Measurements from ENCODE around the gene FANCC. TPM values are rescaled to one million over a fixed set of nuclear protein-coding genes. Genes with fewer than 3 reads are reported as not detected.

FANCC gene
- total and polyA plus RNA-seq, 2 donors (not counting 1 experiment from before 2014, with no cell fraction given), result 8.9 to 9.0 TPM

DNA sequence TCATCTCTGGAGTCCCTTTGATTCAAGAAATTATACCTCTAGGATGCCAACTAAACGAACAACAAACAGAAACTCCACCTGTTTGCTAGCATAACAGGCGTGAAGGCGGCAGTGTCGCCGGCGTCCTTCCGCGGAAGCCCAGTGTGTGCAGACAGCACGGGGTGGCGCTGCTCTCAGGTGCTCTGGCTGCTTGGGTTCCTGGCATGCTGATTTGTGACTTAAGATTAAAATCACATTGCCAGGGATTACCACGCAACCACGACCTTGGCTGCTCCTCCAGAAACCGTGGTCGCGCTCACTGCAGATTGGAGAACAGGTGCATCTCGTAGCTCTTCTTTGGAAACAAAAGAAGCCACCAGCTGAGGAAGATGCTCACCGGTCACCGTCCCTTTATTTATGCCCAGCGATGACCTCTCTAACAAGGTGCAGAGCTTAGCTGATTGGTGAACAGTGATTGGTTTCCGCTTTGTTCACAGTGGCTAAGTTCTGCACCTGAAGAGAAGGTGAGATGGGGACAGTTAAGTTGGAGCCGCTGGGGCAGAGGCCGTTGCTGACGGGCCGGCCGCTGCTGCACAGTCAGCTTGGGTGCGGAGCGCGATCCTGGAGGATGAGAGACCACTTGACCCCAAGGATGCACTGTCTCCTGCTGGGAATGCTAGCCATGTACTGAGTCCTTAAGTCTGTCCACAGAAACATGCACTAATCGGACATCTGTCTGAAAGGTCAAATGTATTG lies 232.3 kb downstream of the FANCC start:
- Histone ChIP-seq H3K36me3 (ENCODE audit: control insufficient read depth, insufficient read depth, low read length) (peaks cover 52% of the 10 kb centered on the region), H4K20me1 (ENCODE audit: control insufficient read depth, extremely low read depth, insufficient read depth, low read length) (no peaks in the 10 kb centered on the region), H3K9ac (ENCODE audit: insufficient read depth, low read length) (no peak overlapping the region), H3K4me2 (ENCODE audit: extremely low read depth, insufficient read depth, low read length) (no peak overlapping the region), H3K27me3 (ENCODE audit: control insufficient read depth, insufficient read depth, low read length) (no peaks in the 10 kb centered on the region), H3K27ac (ENCODE audit: insufficient read depth, low read length) (no peak overlapping the region), H2AFZ (ENCODE audit: low read length) (no peak overlapping the region), H3K4me1 (ENCODE audit: control insufficient read depth, extremely low read depth, insufficient read depth, low read length) (peaks cover 20% of the 10 kb centered on the region), H3K79me2 (ENCODE audit: control insufficient read depth, insufficient read depth, low read length) (peaks cover 18% of the 10 kb centered on the region), H3K9me3 (ENCODE audit: control insufficient read depth, insufficient read depth, low read depth, low read length) (no peaks in the 10 kb centered on the region), H3K4me3 (replicated peaks in 1 of 4; ENCODE audit: control extremely low read depth in 1 of 4, insufficient read depth in 1 of 4, low read depth in 3 of 4, low read length in 4 of 4) (no peak overlapping the region)
- no peak for TF ChIP-seq EZH2 (IDR thresholded peaks at IDR 0.05; ENCODE audit: low read length, missing control alignments)
- TF ChIP-seq, protein P1, sequence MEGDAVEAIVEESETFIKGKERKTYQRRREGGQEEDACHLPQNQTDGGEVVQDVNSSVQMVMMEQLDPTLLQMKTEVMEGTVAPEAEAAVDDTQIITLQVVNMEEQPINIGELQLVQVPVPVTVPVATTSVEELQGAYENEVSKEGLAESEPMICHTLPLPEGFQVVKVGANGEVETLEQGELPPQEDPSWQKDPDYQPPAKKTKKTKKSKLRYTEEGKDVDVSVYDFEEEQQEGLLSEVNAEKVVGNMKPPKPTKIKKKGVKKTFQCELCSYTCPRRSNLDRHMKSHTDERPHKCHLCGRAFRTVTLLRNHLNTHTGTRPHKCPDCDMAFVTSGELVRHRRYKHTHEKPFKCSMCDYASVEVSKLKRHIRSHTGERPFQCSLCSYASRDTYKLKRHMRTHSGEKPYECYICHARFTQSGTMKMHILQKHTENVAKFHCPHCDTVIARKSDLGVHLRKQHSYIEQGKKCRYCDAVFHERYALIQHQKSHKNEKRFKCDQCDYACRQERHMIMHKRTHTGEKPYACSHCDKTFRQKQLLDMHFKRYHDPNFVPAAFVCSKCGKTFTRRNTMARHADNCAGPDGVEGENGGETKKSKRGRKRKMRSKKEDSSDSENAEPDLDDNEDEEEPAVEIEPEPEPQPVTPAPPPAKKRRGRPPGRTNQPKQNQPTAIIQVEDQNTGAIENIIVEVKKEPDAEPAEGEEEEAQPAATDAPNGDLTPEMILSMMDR (conservative IDR thresholded peaks at IDR 0.05 in 1 of 2, IDR thresholded peaks at IDR 0.05 in 1 of 2; ENCODE audit: low read depth in 1 of 2, low read length in 2 of 2), result no peak
- no peak for DNase-seq (ENCODE audit: low read depth in 2 of 2)

- H3K4me1 ChIP-seq (ENCODE audit: control insufficient read depth, extremely low read depth, insufficient read depth, low read length), result peaks cover 16% of the 10 kb centered on the region
- H3K27me3 ChIP-seq (ENCODE audit: control insufficient read depth, insufficient read depth, low read length), result no peaks in the 10 kb centered on the region
- H2AFZ ChIP-seq (ENCODE audit: low read length), result no peak overlapping the region
- no peak overlapping the region for H3K4me2 ChIP-seq (ENCODE audit: extremely low read depth, insufficient read depth, low read length)
- H3K79me2 ChIP-seq (ENCODE audit: control insufficient read depth, insufficient read depth, low read length), result peaks cover 24% of the 10 kb centered on the region
- H3K9ac ChIP-seq (ENCODE audit: insufficient read depth, low read length), result no peak overlapping the region
- H3K9me3 ChIP-seq (ENCODE audit: control insufficient read depth, insufficient read depth, low read depth, low read length), result no peaks in the 10 kb centered on the region
- no peak for DNase-seq (ENCODE audit: low read depth in 2 of 2)
- no peak for TF ChIP-seq EZH2 (IDR thresholded peaks at IDR 0.05; ENCODE audit: low read length, missing control alignments)
- TF ChIP-seq, protein P1 (conservative IDR thresholded peaks at IDR 0.05 in 1 of 2, IDR thresholded peaks at IDR 0.05 in 1 of 2; ENCODE audit: low read depth in 1 of 2, low read length in 2 of 2), result no peak
- peaks cover 49% of the 10 kb centered on the region for H3K36me3 ChIP-seq (ENCODE audit: control insufficient read depth, insufficient read depth, low read length)
- no peak overlapping the region for H3K27ac ChIP-seq (ENCODE audit: insufficient read depth, low read length)
- H4K20me1 ChIP-seq (ENCODE audit: control insufficient read depth, extremely low read depth, insufficient read depth, low read length), result no peaks in the 10 kb centered on the region
- no peak overlapping the region for H3K4me3 ChIP-seq (replicated peaks in 1 of 4; ENCODE audit: control extremely low read depth in 1 of 4, insufficient read depth in 1 of 4, low read depth in 3 of 4, low read length in 4 of 4)
Observed at GRCh38 chr9:95084254-95084934, 233.1 kb downstream of the FANCC start.

DNA sequence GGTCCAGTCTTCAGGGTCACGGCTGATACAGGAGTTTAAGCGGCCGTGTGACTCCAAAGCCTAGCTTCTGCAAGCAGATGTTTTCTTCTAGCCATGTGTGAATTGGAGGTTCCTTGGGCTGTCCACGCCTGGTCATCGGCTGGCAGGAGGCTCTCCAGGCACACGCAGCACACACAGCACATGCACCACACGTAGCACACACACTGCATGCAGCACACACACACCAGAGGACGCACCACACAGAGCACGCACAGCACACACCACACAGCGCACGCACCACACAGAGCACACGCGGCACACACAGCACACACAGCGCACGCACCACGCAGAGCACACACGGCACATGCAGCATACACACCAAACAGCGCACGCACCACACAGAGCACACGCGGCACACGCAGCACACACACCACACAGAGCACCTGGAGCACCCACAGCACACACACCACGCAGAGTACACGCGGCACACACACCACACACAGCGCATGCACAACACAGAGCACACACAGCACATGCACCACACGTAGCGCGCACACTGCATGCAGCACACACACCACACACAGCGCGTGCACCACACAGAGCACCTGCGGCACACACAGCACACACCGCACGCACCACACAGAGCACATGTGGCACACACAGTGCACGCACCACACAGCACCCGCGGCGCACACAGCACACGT lies 234.3 kb downstream of the FANCC start:
- H2AFZ ChIP-seq (ENCODE audit: low read length), result no peak overlapping the region
- no peak overlapping the region for H3K4me3 ChIP-seq (replicated peaks in 1 of 4; ENCODE audit: control extremely low read depth in 1 of 4, insufficient read depth in 1 of 4, low read depth in 3 of 4, low read length in 4 of 4)
- no peak overlapping the region for H3K4me2 ChIP-seq (ENCODE audit: extremely low read depth, insufficient read depth, low read length)
- no peak for DNase-seq (ENCODE audit: low read depth in 2 of 2)
- peaks cover 32% of the 10 kb centered on the region for H3K79me2 ChIP-seq (ENCODE audit: control insufficient read depth, insufficient read depth, low read length)
- peaks cover 49% of the 10 kb centered on the region for H3K36me3 ChIP-seq (ENCODE audit: control insufficient read depth, insufficient read depth, low read length)
- H3K27ac ChIP-seq (ENCODE audit: insufficient read depth, low read length), result no peak overlapping the region
- H3K9ac ChIP-seq (ENCODE audit: insufficient read depth, low read length), result no peak overlapping the region
- H3K4me1 ChIP-seq (ENCODE audit: control insufficient read depth, extremely low read depth, insufficient read depth, low read length), result peaks cover 13% of the 10 kb centered on the region
- H3K27me3 ChIP-seq (ENCODE audit: control insufficient read depth, insufficient read depth, low read length), result no peaks in the 10 kb centered on the region
- TF ChIP-seq, protein P1 (conservative IDR thresholded peaks at IDR 0.05 in 1 of 2, IDR thresholded peaks at IDR 0.05 in 1 of 2; ENCODE audit: low read depth in 1 of 2, low read length in 2 of 2), result no peak
- TF ChIP-seq EZH2 (IDR thresholded peaks at IDR 0.05; ENCODE audit: low read length, missing control alignments), result no peak
- no peaks in the 10 kb centered on the region for H3K9me3 ChIP-seq (ENCODE audit: control insufficient read depth, insufficient read depth, low read depth, low read length)
- no peaks in the 10 kb centered on the region for H4K20me1 ChIP-seq (ENCODE audit: control insufficient read depth, extremely low read depth, insufficient read depth, low read length)
